Stomach (tissue), 19 donors: ENCODE results near the gene USP21. TPM values are rescaled to one million over a fixed set of nuclear protein-coding genes. Genes with fewer than 3 reads are reported as not detected.
A peak's percentile ranks its signal among the peaks of the same experiment; 100 is the strongest.

Experiments
- DNase-seq, 2 donors: peaks; one replicate each; pipeline versions ENCODE4 v3.0.0 to v3.0.0-alpha.2; 2013 to 2019
- H3K27ac ChIP-seq, 5 donors: fragments of 200-600 bp in 4 of 5; sonication (generic) in 4 of 5; one replicate each; pipeline ENCODE4 v1.5.1; 2013 to 2019; ENCODE audit warnings: mild to moderate bottlenecking in 1 of 5, moderate library complexity in 1 of 5
- H3K27me3 ChIP-seq, 3 donors: fragments of 200-600 bp; sonication (generic); one replicate each; pipeline ENCODE4 v1.5.1; 2017 to 2019; ENCODE audit warnings: mixed run types in 1 of 3
- H3K36me3 ChIP-seq, 4 donors: fragments of 200-600 bp; sonication (generic); 1 replicate in 3 of 4; 2 replicates in 1 of 4; pipeline ENCODE4 v1.5.1; 2016 to 2019
- H3K4me1 ChIP-seq, 4 donors: fragments of 200-600 bp; sonication (generic); one replicate each; pipeline ENCODE4 v1.5.1; 2016 to 2019
- H3K4me3 ChIP-seq, 4 donors: fragments of 200-600 bp; sonication (generic) in 3 of 4; one replicate each; pipeline ENCODE4 v1.5.1; 2016 to 2019; ENCODE audit warnings: mild to moderate bottlenecking in 1 of 4
- H3K9me3 ChIP-seq, 4 donors: fragments of 200-600 bp; sonication (generic); one replicate each; pipeline ENCODE4 v1.5.1; 2016 to 2019
- CTCF ChIP-seq, 7 experiments: fragments of 450-650 bp in 4 of 7; fragments of 200-600 bp in 3 of 7; sonication (generic) in 3 of 7; IDR thresholded peaks; one replicate each; pipeline ENCODE4 v1.5.1; 2016 to 2019; ENCODE audit warnings: antibody characterized with exemption in 7 of 7, control low read depth in 2 of 7, mild to moderate bottlenecking in 1 of 7
- EP300 ChIP-seq: sonication (generic); formaldehyde crosslinking; IDR thresholded peaks from one replicate; pipeline ENCODE4 v1.6.1; 2017; ENCODE audit warnings: antibody characterized with exemption
- POLR2A ChIP-seq, 4 donors: fragments of 450-650 bp; IDR thresholded peaks; one replicate each; pipeline ENCODE4 v1.6.1; 2016; ENCODE audit warnings: antibody characterized with exemption in 4 of 4, control low read depth in 2 of 4, mild to moderate bottlenecking in 1 of 4, moderate library complexity in 1 of 4
- POLR2AphosphoS5 ChIP-seq, 3 donors: sonication (generic); formaldehyde crosslinking; IDR thresholded peaks; one replicate each; pipeline ENCODE4 v1.6.1; 2016; ENCODE audit warnings: antibody characterized with exemption in 3 of 3
- WGBS, 5 donors: extraction: QIAGEN DNeasy Blood & Tissue Kit in 3 of 5; methylation state at CpG; one replicate each; pipeline versions ENCODE4 v1.1.5 to v1.1.7; 2013 to 2018; 5-methylcytosine and 5-hydroxymethylcytosine counted together
- intact Hi-C: fragments of 100-400 bp; cut with DNase I; formaldehyde crosslinking; loops from one replicate; pipeline ENCODE4 v1.15.1; 2023; ENCODE audit warnings: low total_unique reads
- long read RNA-seq, 10 donors: transcript quantifications; one replicate each; lab custom pipeline, GENCODE V29; 2026
- polyA plus RNA-seq, 3 donors: library from polyadenylated mRNA; stranded (reverse); fragments of 200-250 nt; gene quantifications; one replicate each; pipeline ENCODE4 v1.2.3, GENCODE V29; 2013
- total RNA-seq, 5 donors: library from RNA; depleted of rRNA; stranded (reverse); fragments of >200 nt; gene quantifications; one replicate each; pipeline versions ENCODE4 v1.1.0 to v1.2.3, GENCODE V29; 2014 to 2016
- donor health status: healthy with polysubstance abuse.
- donor health status: Bipolar disorder and iron deficiency.
- donor health status: healthy.

Gene USP21
- total RNA-seq (10 to 100 TPM; 13.6 to 35.3 (median 22.9) TPM), polyA plus RNA-seq (10 to 100 TPM; 16.2 to 23.2 (median 16.9) TPM)
- long read RNA-seq, donor 1, partial matches to known transcripts: 0 of 1 reads
- long read RNA-seq, donor 1, other reads (novel, unspliced or antisense): 0 of 1 reads
- long read RNA-seq, donor 2, partial matches to known transcripts: 6 of 8 reads
- long read RNA-seq, donor 2, other reads (novel, unspliced or antisense): 0 of 8 reads
- long read RNA-seq, donor 3: 0 reads
- long read RNA-seq, donor 4: 0 reads
- long read RNA-seq, donor 5, partial matches to known transcripts: 0 of 4 reads
- long read RNA-seq, donor 5, other reads (novel, unspliced or antisense): 0 of 4 reads
- long read RNA-seq, donor 6: 0 reads
- long read RNA-seq, donor 7, partial matches to known transcripts: 0 of 4 reads
- long read RNA-seq, donor 7, other reads (novel, unspliced or antisense): 0 of 4 reads
- long read RNA-seq, donor 8, partial matches to known transcripts: 0 of 1 reads
- long read RNA-seq, donor 8, other reads (novel, unspliced or antisense): 0 of 1 reads
- long read RNA-seq, donor 9, partial matches to known transcripts: 7 of 7 reads
- long read RNA-seq, donor 9, other reads (novel, unspliced or antisense): 0 of 7 reads
- long read RNA-seq, donor 10, partial matches to known transcripts: 0 of 3 reads
- long read RNA-seq, donor 10, other reads (novel, unspliced or antisense): 0 of 3 reads

- H3K27me3 ChIP-seq: no peaks in the 10 kb centered on the region
- no peaks in the 10 kb centered on the region for H3K9me3 ChIP-seq
- H3K4me3 ChIP-seq: peak within 1 kb of the TSS; percentile 69 to 99 (median 93)
- peaks cover 36 to 60% (median 52%) of the 10 kb centered on the region in 4 donors for H3K4me1 ChIP-seq
- 1 to 2% (median 2%) methylated on average over 28 to 60 of the region's 60 CpGs for WGBS, 5 donors
- intact Hi-C loops: no loop called here
- peak within 1 kb of the TSS; percentile 87 to 93 (median 90) for H3K27ac ChIP-seq
- peak in 3 of 7 experiments; percentile 9 to 16 (median 12) for TF ChIP-seq CTCF (IDR thresholded peaks at IDR 0.05)
- no peak for TF ChIP-seq EP300
- TF ChIP-seq POLR2AphosphoS5 (IDR thresholded peaks at IDR 0.05): peak; percentile 46 to 87 (median 70)
- TF ChIP-seq POLR2A (IDR thresholded peaks at IDR 0.05): peak in 1 of 4 donors; percentile 21
- H3K36me3 ChIP-seq: peaks cover 9 to 59% (median 53%) of the 10 kb centered on the region in 4 donors
- peak; percentile 94 to 98 for DNase-seq
Observed at GRCh38 chr1:161159087-161159912, at the start of gene USP21. Gene USP21 (plus strand): TSS chr1:161159500. CDS start chr1:161160641, 1,141 bp downstream.

- DNase-seq: no peak
- H3K27ac ChIP-seq: no peak overlapping the region
- TF ChIP-seq POLR2A (IDR thresholded peaks at IDR 0.05) (no peak), EP300 (no peak), POLR2AphosphoS5 (IDR thresholded peaks at IDR 0.05) (no peak), CTCF (IDR thresholded peaks at IDR 0.05) (no peak)
- no peak overlapping the region for H3K4me3 ChIP-seq
- intact Hi-C loops: no loop called here
- peaks cover 0 to 23% (median 16%) of the 10 kb centered on the region in 4 donors for H3K36me3 ChIP-seq
- 90 to 100% (median 98%) methylated on average over 3 of the region's 3 CpGs for WGBS, 5 donors
- H3K9me3 ChIP-seq: no peaks in the 10 kb centered on the region
- no peaks in the 10 kb centered on the region for H3K27me3 ChIP-seq
- peaks cover 12 to 48% (median 31%) of the 10 kb centered on the region in 4 donors for H3K4me1 ChIP-seq
Observed at GRCh38 chr1:161111117-161111516, 48.2 kb upstream of the USP21 start.

GRCh38 chr1:161111527-161111926 lies 47.8 kb upstream of the USP21 start:
- intact Hi-C loops: no loop called here
- TF ChIP-seq POLR2A (IDR thresholded peaks at IDR 0.05) (no peak), EP300 (no peak), CTCF (IDR thresholded peaks at IDR 0.05) (no peak)
- no peak for DNase-seq
- peaks cover 0 to 23% (median 16%) of the 10 kb centered on the region in 4 donors for H3K36me3 ChIP-seq
- H3K27me3 ChIP-seq: no peaks in the 10 kb centered on the region
- H3K4me3 ChIP-seq: no peak overlapping the region
- H3K4me1 ChIP-seq: peaks cover 16 to 52% (median 35%) of the 10 kb centered on the region in 4 donors
- 81 to 94% (median 88%) methylated on average over 2 of the region's 2 CpGs for WGBS, 5 donors
- no peaks in the 10 kb centered on the region for H3K9me3 ChIP-seq
- H3K27ac ChIP-seq: no peak overlapping the region

GRCh38 chr1:161113915-161114314 lies 45.4 kb upstream of the USP21 start:
- no peak for TF ChIP-seq POLR2A (IDR thresholded peaks at IDR 0.05)
- no peak for TF ChIP-seq EP300
- no peak for TF ChIP-seq CTCF (IDR thresholded peaks at IDR 0.05)
- no peak for TF ChIP-seq POLR2AphosphoS5 (IDR thresholded peaks at IDR 0.05)
- intact Hi-C loops: no loop called here
- H3K36me3 ChIP-seq: peaks cover 0 to 19% (median 16%) of the 10 kb centered on the region in 4 donors
- H3K4me3 ChIP-seq: no peak overlapping the region
- H3K9me3 ChIP-seq: no peaks in the 10 kb centered on the region
- H3K27me3 ChIP-seq: no peaks in the 10 kb centered on the region
- peaks cover 30 to 66% (median 49%) of the 10 kb centered on the region in 4 donors for H3K4me1 ChIP-seq
- no peak for DNase-seq
- 65 to 90% (median 73%) methylated on average over 1 of the region's 1 CpG for WGBS, 5 donors
- H3K27ac ChIP-seq: no peak overlapping the region
